ENCODE measurements around the gene FANCC. TPM values are rescaled to one million over a fixed set of nuclear protein-coding genes. Genes with fewer than 3 reads are reported as not detected.

The FANCC gene
- total and polyA plus RNA-seq, 2 of the 13 experiments (the other 11 are each of a cell fraction or from before 2014, with no cell fraction given) = 7.4 to 8.6 TPM

DNA sequence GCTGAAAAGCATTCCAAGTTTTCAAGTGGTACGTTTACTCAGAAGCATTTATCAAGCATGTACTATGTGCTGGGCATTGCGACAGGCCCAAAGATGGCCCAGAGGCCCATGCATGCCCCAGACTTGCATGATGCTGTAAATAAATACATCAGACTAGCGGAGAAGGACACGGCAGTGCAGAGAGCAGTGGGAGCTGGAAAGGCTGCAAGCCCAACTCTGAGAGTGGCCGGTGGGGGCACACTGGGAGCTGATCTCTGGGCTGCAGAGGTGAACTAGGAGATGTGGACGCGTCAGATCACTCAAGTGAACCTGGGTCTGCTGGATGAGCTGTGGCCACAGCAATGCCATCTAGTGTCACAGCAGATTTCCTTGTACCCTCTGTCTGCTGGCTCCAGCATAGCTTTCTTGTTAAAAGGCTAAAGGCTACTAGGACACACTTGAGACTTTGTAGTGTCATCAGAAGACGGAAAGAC is 246.9 kb downstream of the FANCC start (continued):
- TF ChIP-seq E2F1 (CRISPR knock-in tag; IDR thresholded peaks at IDR 0.05) (no peak), MTF1 (CRISPR knock-in tag; IDR thresholded peaks at IDR 0.05) (no peak), GFI1 (CRISPR knock-in tag; IDR thresholded peaks at IDR 0.05; ENCODE audit: borderline replicate concordance) (no peak), SETDB1 (CRISPR knock-in tag; IDR thresholded peaks at IDR 0.05; ENCODE audit: borderline replicate concordance) (no peak), TCF7L2 (IDR thresholded peaks at IDR 0.05; ENCODE audit: low read depth, low read length) (no peak), HOXD1 (CRISPR knock-in tag; IDR thresholded peaks at IDR 0.05) (no peak), KDM5B (CRISPR knock-in tag; IDR thresholded peaks at IDR 0.05; ENCODE audit: borderline replicate concordance) (no peak), MEIS2 (CRISPR knock-in tag; IDR thresholded peaks at IDR 0.05) (no peak; the same call in 1 of the 2 replicates), RBAK (CRISPR knock-in tag; IDR thresholded peaks at IDR 0.05) (no peak), ZNF20 (CRISPR knock-in tag; IDR thresholded peaks at IDR 0.05) (no peak), HDAC6 (IDR thresholded peaks at IDR 0.05; ENCODE audit: low read depth, low read length) (no peak), SP5 (CRISPR knock-in tag; IDR thresholded peaks at IDR 0.05; ENCODE audit: borderline replicate concordance, low read depth) (no peak), ARHGAP35 (CRISPR knock-in tag; IDR thresholded peaks at IDR 0.05; ENCODE audit: borderline replicate concordance) (no peak), ONECUT2 (CRISPR knock-in tag; IDR thresholded peaks at IDR 0.05) (no peak), KLF15 (CRISPR knock-in tag; IDR thresholded peaks at IDR 0.05; ENCODE audit: borderline replicate concordance) (no peak), ZNF225 (CRISPR knock-in tag; IDR thresholded peaks at IDR 0.05) (no peak), ZBTB1 (CRISPR knock-in tag; IDR thresholded peaks at IDR 0.05; ENCODE audit: borderline replicate concordance) (no peak), TSC22D2 (CRISPR knock-in tag; IDR thresholded peaks at IDR 0.05; ENCODE audit: borderline replicate concordance) (no peak), SAP130 (CRISPR knock-in tag; IDR thresholded peaks at IDR 0.05; ENCODE audit: low read depth) (peak; percentile 54), SNAPC2 (CRISPR knock-in tag; IDR thresholded peaks at IDR 0.05) (no peak)
- TF ChIP-seq, protein P1, sequence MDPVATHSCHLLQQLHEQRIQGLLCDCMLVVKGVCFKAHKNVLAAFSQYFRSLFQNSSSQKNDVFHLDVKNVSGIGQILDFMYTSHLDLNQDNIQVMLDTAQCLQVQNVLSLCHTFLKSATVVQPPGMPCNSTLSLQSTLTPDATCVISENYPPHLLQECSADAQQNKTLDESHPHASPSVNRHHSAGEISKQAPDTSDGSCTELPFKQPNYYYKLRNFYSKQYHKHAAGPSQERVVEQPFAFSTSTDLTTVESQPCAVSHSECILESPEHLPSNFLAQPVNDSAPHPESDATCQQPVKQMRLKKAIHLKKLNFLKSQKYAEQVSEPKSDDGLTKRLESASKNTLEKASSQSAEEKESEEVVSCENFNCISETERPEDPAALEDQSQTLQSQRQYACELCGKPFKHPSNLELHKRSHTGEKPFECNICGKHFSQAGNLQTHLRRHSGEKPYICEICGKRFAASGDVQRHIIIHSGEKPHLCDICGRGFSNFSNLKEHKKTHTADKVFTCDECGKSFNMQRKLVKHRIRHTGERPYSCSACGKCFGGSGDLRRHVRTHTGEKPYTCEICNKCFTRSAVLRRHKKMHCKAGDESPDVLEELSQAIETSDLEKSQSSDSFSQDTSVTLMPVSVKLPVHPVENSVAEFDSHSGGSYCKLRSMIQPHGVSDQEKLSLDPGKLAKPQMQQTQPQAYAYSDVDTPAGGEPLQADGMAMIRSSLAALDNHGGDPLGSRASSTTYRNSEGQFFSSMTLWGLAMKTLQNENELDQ (CRISPR knock-in tag; IDR thresholded peaks at IDR 0.05; ENCODE audit: borderline replicate concordance) = no peak
- TF ChIP-seq, protein P2, sequence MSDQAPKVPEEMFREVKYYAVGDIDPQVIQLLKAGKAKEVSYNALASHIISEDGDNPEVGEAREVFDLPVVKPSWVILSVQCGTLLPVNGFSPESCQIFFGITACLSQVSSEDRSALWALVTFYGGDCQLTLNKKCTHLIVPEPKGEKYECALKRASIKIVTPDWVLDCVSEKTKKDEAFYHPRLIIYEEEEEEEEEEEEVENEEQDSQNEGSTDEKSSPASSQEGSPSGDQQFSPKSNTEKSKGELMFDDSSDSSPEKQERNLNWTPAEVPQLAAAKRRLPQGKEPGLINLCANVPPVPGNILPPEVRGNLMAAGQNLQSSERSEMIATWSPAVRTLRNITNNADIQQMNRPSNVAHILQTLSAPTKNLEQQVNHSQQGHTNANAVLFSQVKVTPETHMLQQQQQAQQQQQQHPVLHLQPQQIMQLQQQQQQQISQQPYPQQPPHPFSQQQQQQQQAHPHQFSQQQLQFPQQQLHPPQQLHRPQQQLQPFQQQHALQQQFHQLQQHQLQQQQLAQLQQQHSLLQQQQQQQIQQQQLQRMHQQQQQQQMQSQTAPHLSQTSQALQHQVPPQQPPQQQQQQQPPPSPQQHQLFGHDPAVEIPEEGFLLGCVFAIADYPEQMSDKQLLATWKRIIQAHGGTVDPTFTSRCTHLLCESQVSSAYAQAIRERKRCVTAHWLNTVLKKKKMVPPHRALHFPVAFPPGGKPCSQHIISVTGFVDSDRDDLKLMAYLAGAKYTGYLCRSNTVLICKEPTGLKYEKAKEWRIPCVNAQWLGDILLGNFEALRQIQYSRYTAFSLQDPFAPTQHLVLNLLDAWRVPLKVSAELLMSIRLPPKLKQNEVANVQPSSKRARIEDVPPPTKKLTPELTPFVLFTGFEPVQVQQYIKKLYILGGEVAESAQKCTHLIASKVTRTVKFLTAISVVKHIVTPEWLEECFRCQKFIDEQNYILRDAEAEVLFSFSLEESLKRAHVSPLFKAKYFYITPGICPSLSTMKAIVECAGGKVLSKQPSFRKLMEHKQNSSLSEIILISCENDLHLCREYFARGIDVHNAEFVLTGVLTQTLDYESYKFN (CRISPR knock-in tag; conservative IDR thresholded peaks at IDR 0.05) = peak; percentile 61
- TF ChIP-seq, protein P3, sequence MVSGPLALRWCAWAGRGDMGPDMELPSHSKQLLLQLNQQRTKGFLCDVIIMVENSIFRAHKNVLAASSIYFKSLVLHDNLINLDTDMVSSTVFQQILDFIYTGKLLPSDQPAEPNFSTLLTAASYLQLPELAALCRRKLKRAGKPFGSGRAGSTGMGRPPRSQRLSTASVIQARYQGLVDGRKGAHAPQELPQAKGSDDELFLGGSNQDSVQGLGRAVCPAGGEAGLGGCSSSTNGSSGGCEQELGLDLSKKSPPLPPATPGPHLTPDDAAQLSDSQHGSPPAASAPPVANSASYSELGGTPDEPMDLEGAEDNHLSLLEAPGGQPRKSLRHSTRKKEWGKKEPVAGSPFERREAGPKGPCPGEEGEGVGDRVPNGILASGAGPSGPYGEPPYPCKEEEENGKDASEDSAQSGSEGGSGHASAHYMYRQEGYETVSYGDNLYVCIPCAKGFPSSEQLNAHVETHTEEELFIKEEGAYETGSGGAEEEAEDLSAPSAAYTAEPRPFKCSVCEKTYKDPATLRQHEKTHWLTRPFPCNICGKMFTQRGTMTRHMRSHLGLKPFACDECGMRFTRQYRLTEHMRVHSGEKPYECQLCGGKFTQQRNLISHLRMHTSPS (CRISPR knock-in tag; IDR thresholded peaks at IDR 0.05; ENCODE audit: low read depth) = peak; percentile 63; the same call in 1 of the 2 replicates
